ENCODE measurements around the gene DDX4.

DDX4 gene

DNA sequence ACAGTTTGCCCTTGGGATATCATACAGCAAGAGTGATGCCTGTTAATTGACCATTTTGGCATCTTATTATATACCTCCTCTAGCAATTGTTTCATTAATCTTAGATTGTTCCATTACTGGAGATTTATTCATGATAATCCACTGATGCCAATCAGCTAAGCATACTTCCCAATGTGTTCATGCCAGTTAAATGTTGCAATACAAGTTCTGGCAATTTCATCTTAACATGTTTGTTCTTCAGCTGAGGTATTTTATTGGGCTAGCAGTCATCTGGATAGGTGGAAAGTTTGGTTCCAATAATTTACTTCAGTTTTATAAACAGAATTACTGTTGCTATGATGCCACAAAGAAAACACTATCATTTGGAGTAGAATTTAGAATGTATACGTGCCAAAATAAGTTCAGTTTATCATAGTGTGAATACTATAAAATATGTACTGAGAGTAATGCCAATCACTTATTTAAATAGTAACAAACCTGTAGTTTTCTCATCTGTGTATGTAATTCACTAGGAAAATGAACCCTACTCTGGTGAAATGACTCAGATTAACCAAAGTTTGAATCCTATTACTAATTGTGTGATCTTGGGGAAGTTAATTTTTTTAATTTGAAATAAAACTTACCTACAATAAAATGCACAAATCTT lies 85.4 kb downstream of the DDX4 start:
- Histone ChIP-seq H3K4me1 (ENCODE audit: insufficient read depth, low read length) (no peaks in the 10 kb centered on the region), H3K4me3 (ENCODE audit: low read length) (no peak overlapping the region), H3K27ac (ENCODE audit: low read depth, low read length) (no peak overlapping the region), H3K9me3 (ENCODE audit: insufficient read depth, low read depth, low read length) (no peaks in the 10 kb centered on the region), H3K36me3 (ENCODE audit: insufficient read depth, low read length) (no peaks in the 10 kb centered on the region), H3K27me3 (ENCODE audit: insufficient read depth, low read length) (peaks cover 32% of the 10 kb centered on the region), H3K9ac (ENCODE audit: low read depth, low read length) (no peak overlapping the region)
- WGBS: no CpG with 5 or more reads among the region's 1 CpG

DNA sequence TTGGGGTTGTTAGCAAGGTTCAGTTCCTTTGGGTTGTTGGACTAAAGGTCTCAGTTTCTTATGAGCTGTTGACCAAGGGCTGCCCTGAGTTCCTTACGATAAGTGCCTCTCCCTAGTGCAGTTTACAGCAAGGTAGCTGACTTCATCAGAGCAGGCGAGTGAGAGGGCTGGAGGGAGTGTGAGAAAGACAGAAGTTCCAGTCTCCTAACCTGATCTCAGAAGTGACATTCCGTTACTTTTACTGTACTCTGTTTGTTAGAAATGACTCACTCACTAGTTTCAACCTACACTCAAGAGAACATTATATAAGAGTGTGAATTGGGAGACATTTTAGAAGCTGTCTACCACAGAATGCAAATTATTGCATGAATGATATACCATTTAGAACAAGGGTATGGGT lies 92.1 kb downstream of the DDX4 start:
- Histone ChIP-seq H3K4me3 (ENCODE audit: low read length) (no peak overlapping the region), H3K27me3 (ENCODE audit: insufficient read depth, low read length) (no peaks in the 10 kb centered on the region), H3K9ac (ENCODE audit: low read depth, low read length) (no peak overlapping the region), H3K4me1 (ENCODE audit: insufficient read depth, low read length) (no peaks in the 10 kb centered on the region), H3K36me3 (ENCODE audit: insufficient read depth, low read length) (no peaks in the 10 kb centered on the region), H3K9me3 (ENCODE audit: insufficient read depth, low read depth, low read length) (no peaks in the 10 kb centered on the region), H3K27ac (ENCODE audit: low read depth, low read length) (no peak overlapping the region)
- WGBS: 81% methylated on average over 2 of the region's 3 CpGs

DNA sequence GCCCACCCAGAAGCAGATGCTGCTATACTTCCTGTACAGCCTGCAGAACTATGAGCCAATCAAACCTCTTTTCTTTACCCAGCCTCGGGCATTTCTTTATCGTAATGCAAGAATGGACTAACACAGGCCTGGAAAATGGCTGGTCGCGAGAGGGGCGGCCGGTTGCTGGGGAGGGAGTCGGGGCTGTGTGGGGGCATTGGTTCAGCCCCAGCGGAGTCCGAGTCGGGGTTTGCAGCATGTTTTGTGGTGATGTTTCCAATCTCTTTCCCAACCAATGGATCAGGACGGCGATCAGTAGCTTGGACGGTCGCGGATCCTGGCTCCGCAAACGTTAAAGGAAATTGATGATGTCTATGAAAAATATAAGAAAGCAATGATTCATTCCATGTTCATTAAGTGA lies 94.6 kb downstream of the DDX4 start:
- H3K36me3 ChIP-seq (ENCODE audit: insufficient read depth, low read length): no peaks in the 10 kb centered on the region
- H3K9me3 ChIP-seq (ENCODE audit: insufficient read depth, low read depth, low read length): no peaks in the 10 kb centered on the region
- no peak overlapping the region for H3K4me3 ChIP-seq (ENCODE audit: low read length)
- H3K9ac ChIP-seq (ENCODE audit: low read depth, low read length): no peak overlapping the region
- no peaks in the 10 kb centered on the region for H3K27me3 ChIP-seq (ENCODE audit: insufficient read depth, low read length)
- H3K4me1 ChIP-seq (ENCODE audit: insufficient read depth, low read length): no peaks in the 10 kb centered on the region
- 96% methylated on average over 17 of the region's 17 CpGs for WGBS
- no peak overlapping the region for H3K27ac ChIP-seq (ENCODE audit: low read depth, low read length)

DNA sequence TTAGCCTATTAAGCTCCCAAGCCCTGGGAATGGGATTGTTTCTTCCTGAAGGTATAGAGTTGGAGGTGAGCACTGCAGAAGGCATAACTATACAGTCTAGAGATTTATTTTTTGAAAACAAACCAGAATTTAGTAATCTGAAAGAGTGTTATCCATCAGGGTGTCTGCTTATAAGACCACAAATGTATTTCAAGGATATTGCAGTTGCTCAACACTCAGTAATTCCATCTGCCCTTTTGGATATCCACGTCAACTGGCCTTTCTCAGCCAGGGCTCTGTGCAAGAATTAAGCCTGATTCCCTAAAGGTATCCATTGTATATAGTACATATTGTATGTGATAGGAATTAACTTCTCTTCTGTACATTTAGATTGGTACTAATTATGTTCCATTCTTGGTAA lies 98.3 kb downstream of the DDX4 start:
- Histone ChIP-seq H3K4me1 (ENCODE audit: insufficient read depth, low read length) (no peaks in the 10 kb centered on the region), H3K27ac (ENCODE audit: low read depth, low read length) (no peak overlapping the region), H3K9me3 (ENCODE audit: insufficient read depth, low read depth, low read length) (no peaks in the 10 kb centered on the region), H3K27me3 (ENCODE audit: insufficient read depth, low read length) (no peaks in the 10 kb centered on the region), H3K4me3 (ENCODE audit: low read length) (no peak overlapping the region), H3K36me3 (ENCODE audit: insufficient read depth, low read length) (no peaks in the 10 kb centered on the region), H3K9ac (ENCODE audit: low read depth, low read length) (no peak overlapping the region)
- WGBS: 95% methylated on average over 1 of the region's 1 CpG

DNA sequence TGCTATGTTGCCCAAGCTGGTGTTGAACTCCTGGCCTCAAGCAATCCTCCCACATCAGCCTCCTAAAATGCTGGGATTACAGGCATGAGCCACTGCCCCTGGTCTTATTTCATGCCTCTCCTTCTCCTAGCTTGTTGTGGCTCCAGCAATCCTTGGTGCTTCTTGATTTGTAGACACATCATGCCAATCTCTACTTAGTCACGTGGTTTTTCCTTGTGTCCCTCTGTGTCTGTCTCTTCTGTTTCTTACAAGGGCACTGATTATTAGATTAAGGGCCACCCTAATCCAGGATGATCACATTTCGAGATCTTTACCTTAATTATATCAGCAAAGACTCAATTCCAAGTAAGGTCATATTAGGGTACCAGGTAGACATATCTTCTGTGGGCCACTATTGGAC lies 104.1 kb downstream of the DDX4 start:
- no peaks in the 10 kb centered on the region for H3K4me1 ChIP-seq (ENCODE audit: insufficient read depth, low read length)
- no peak overlapping the region for H3K9ac ChIP-seq (ENCODE audit: low read depth, low read length)
- H3K36me3 ChIP-seq (ENCODE audit: insufficient read depth, low read length): no peaks in the 10 kb centered on the region
- H3K27ac ChIP-seq (ENCODE audit: low read depth, low read length): no peak overlapping the region
- H3K9me3 ChIP-seq (ENCODE audit: insufficient read depth, low read depth, low read length): no peaks in the 10 kb centered on the region
- no peak overlapping the region for H3K4me3 ChIP-seq (ENCODE audit: low read length)
- WGBS: 93% methylated on average over 2 of the region's 2 CpGs
- H3K27me3 ChIP-seq (ENCODE audit: insufficient read depth, low read length): no peaks in the 10 kb centered on the region

DNA sequence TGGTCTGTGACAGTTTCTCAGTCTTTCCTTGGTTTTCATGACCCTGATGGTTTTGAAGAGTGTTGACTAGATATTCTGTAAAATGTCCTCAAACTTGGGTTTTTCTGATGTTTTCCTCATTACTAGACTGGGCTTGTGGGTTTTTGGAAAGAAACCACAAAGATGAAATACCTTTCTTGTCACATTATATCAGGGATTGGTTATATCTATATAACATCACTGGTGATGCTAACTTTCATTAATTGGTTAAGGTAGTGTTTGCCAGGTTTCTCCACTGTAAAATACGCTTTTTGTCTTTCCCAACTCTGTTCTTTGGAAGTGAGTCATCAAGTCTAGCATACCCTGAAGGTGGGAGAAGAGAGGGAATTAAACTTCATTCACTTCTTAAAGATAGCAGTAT lies 110.0 kb downstream of the DDX4 start:
- no peak overlapping the region for H3K27ac ChIP-seq (ENCODE audit: low read depth, low read length)
- H3K9ac ChIP-seq (ENCODE audit: low read depth, low read length): no peak overlapping the region
- 83% methylated on average over 1 of the region's 1 CpG for WGBS
- no peaks in the 10 kb centered on the region for H3K4me1 ChIP-seq (ENCODE audit: insufficient read depth, low read length)
- no peaks in the 10 kb centered on the region for H3K27me3 ChIP-seq (ENCODE audit: insufficient read depth, low read length)
- no peaks in the 10 kb centered on the region for H3K9me3 ChIP-seq (ENCODE audit: insufficient read depth, low read depth, low read length)
- no peak overlapping the region for H3K4me3 ChIP-seq (ENCODE audit: low read length)
- H3K36me3 ChIP-seq (ENCODE audit: insufficient read depth, low read length): no peaks in the 10 kb centered on the region

DNA sequence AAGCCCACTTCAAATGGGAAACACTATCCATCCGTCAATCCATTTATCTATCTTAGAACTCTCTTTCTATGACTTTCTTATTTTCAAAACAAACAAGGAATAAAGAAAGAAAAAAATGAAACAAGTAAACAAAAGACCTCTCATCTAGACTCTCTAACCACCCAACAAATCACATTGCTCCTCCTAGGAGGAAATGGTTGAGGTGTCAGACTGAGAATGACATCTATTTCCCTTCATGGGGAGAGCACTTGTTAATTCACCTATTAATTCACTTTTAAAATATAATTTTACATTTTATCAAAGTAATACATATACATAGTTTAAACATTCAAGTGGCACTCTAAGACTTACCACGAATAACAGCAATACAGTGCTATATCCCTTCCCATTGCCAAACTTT lies 110.9 kb downstream of the DDX4 start:
- Histone ChIP-seq H3K36me3 (ENCODE audit: insufficient read depth, low read length) (no peaks in the 10 kb centered on the region), H3K27me3 (ENCODE audit: insufficient read depth, low read length) (no peaks in the 10 kb centered on the region), H3K27ac (ENCODE audit: low read depth, low read length) (no peak overlapping the region), H3K9ac (ENCODE audit: low read depth, low read length) (no peak overlapping the region), H3K4me1 (ENCODE audit: insufficient read depth, low read length) (no peaks in the 10 kb centered on the region), H3K4me3 (ENCODE audit: low read length) (no peak overlapping the region), H3K9me3 (ENCODE audit: insufficient read depth, low read depth, low read length) (no peaks in the 10 kb centered on the region)
- 80% methylated on average over 2 of the region's 2 CpGs for WGBS

DNA sequence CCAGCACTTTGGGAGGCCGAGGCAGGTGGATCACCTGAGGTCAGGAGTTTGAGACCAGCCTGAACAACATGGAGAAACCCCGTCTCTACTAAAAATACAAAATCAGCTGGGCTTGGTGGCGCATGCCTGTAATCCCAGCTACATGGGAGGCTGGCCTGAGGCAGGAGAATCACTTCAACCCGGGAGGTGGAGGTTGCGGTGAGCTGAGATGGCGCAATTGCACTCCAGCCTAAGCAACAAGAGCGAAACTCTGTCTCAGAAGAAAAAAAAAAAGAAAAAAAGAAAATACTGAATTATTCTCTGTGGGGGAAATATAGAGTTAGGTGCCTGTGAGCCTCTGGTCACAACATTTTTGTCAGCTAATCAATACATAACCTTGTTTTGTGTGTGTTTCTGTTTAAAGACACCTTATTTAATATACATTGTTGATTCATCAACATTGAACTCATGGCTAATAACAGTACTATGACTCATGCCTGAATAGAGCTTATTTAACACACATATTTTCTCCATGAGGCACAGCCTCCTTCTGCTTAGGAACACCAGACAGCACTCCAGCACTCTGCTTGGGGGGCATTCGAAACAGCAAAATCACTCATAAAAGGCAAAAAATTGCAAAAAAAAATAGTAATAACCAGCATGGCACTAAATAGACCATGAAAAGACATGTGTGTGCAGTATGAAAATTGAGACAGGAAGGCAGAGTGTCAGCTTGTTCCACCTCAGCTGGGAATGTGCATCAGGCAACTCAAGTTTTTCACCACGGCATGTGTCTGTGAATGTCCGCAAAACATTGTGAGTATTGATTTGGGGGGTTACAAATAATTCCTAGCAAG lies 113.2 kb downstream of the DDX4 start, which contains the start of gene IL31RA:
Gene IL31RA (plus strand): TSS at position 519 of the 836 bp plus-strand sequence. CDS start 214 bp downstream, at position 733.
- WGBS: 96% methylated on average over 10 of the region's 10 CpGs
- Histone ChIP-seq H3K27ac (ENCODE audit: low read depth, low read length) (no peak within 1 kb of the TSS), H3K36me3 (ENCODE audit: insufficient read depth, low read length) (no peaks in the 10 kb centered on the region), H3K27me3 (ENCODE audit: insufficient read depth, low read length) (no peaks in the 10 kb centered on the region), H3K9ac (ENCODE audit: low read depth, low read length) (no peak within 1 kb of the TSS), H3K4me1 (ENCODE audit: insufficient read depth, low read length) (no peaks in the 10 kb centered on the region), H3K4me3 (ENCODE audit: low read length) (no peak within 1 kb of the TSS), H3K9me3 (ENCODE audit: insufficient read depth, low read depth, low read length) (no peaks in the 10 kb centered on the region)

DNA sequence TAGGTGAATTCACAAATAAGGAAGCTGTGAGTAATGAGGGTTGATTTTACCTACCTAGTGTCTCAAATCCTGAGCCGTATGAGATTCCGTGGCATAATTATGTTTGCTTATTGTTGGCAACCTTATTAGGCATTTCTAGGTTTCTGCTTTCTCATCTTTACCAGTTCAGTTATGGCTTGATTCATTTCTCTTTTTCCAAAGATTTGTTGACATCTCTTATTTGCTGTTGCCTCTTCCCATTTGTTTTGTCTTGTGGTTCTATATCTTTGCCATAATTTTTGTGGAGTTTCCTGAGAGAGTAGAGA lies 113.8 kb downstream of the DDX4 start:
- WGBS: 97% methylated on average over 2 of the region's 2 CpGs
- Histone ChIP-seq H3K4me1 (ENCODE audit: insufficient read depth, low read length) (no peaks in the 10 kb centered on the region), H3K36me3 (ENCODE audit: insufficient read depth, low read length) (no peaks in the 10 kb centered on the region), H3K27me3 (ENCODE audit: insufficient read depth, low read length) (no peaks in the 10 kb centered on the region), H3K4me3 (ENCODE audit: low read length) (no peak overlapping the region), H3K9me3 (ENCODE audit: insufficient read depth, low read depth, low read length) (no peaks in the 10 kb centered on the region), H3K9ac (ENCODE audit: low read depth, low read length) (no peak overlapping the region), H3K27ac (ENCODE audit: low read depth, low read length) (no peak overlapping the region)

DNA sequence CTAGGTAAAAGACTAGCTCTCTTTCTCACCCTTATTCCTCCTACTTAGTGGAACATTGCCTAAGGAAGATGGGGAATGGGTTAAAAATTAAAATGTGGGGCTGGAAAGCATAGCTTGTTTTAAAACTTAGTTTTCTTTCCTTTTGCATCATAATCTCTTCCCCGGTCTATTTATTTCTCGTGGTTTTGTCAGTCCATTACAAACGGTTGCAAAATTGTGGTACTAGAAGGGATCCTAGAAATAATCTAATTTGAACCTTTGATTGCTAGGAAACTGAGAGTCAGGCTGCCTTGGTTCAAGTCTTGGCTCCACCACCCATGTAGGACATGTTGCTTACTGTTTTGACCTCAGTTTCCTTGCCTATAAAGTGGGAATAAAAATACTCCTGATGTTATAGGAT lies 114.6 kb downstream of the DDX4 start:
- Histone ChIP-seq H3K27me3 (ENCODE audit: insufficient read depth, low read length) (no peaks in the 10 kb centered on the region), H3K27ac (ENCODE audit: low read depth, low read length) (no peak overlapping the region), H3K4me3 (ENCODE audit: low read length) (no peak overlapping the region), H3K4me1 (ENCODE audit: insufficient read depth, low read length) (no peaks in the 10 kb centered on the region), H3K9ac (ENCODE audit: low read depth, low read length) (no peak overlapping the region), H3K36me3 (ENCODE audit: insufficient read depth, low read length) (no peaks in the 10 kb centered on the region), H3K9me3 (ENCODE audit: insufficient read depth, low read depth, low read length) (no peaks in the 10 kb centered on the region)
- WGBS: 97% methylated on average over 3 of the region's 3 CpGs

DNA sequence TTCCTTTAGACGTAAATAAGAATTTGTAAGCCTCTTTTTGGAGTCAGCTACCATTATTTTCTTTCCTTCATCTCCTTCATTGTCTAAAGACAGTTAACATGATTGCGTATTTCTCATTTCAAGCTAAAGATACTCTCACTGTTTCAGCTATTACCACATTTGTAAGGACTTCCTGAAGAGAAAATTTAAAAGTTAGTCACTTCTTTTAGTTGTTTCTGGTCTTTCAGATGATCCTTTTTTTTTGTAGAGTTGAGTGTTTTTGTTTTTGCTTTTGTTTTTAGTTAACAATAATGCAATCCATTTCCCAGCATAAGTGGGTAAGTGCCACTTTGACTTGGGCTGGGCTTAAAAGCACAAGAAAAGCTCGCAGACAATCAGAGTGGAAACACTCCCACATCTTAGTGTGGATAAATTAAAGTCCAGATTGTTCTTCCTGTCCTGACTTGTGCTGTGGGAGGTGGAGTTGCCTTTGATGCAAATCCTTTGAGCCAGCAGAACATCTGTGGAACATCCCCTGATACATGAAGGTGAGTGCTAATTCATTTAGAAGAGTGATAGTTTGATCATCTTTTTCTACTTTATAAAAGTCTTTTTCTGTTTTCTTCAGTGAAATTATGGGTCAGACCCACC lies 115.3 kb downstream of the DDX4 start:
- Histone ChIP-seq H3K4me1 (ENCODE audit: insufficient read depth, low read length) (no peaks in the 10 kb centered on the region), H3K9me3 (ENCODE audit: insufficient read depth, low read depth, low read length) (no peaks in the 10 kb centered on the region), H3K27me3 (ENCODE audit: insufficient read depth, low read length) (no peaks in the 10 kb centered on the region), H3K4me3 (ENCODE audit: low read length) (no peak overlapping the region), H3K36me3 (ENCODE audit: insufficient read depth, low read length) (no peaks in the 10 kb centered on the region), H3K27ac (ENCODE audit: low read depth, low read length) (no peak overlapping the region), H3K9ac (ENCODE audit: low read depth, low read length) (no peak overlapping the region)
- WGBS: 98% methylated on average over 3 of the region's 3 CpGs

Measured in HUES64 (cell line).